Upper lobe of left lung (tissue), 4 donors: Measurements from ENCODE around the gene ZNF8.

ENCODE experiments used
- CTCF ChIP-seq, 6 experiments: fragments of 450-650 bp in 4 of 6; fragments of 200-600 bp in 2 of 6; sonication (generic) in 2 of 6; IDR thresholded peaks; one replicate each; pipeline ENCODE4 v1.5.1; 2016 to 2019; ENCODE audit warnings: antibody characterized with exemption in 6 of 6
- EP300 ChIP-seq, 4 donors: sonication (generic); formaldehyde crosslinking; IDR thresholded peaks; one replicate each; pipeline ENCODE4 v1.5.1; 2017; ENCODE audit warnings: antibody characterized with exemption in 4 of 4, control low read depth in 2 of 4
- POLR2A ChIP-seq, 4 donors: fragments of 450-650 bp; IDR thresholded peaks; one replicate each; pipeline ENCODE4 v1.5.1; 2016 to 2017; ENCODE audit warnings: antibody characterized with exemption in 4 of 4, mild to moderate bottlenecking in 2 of 4
- POLR2AphosphoS5 ChIP-seq, 2 donors: sonication (generic); formaldehyde crosslinking; IDR thresholded peaks; one replicate each; pipeline ENCODE4 v1.5.1; 2017; ENCODE audit warnings: antibody characterized with exemption in 2 of 2

GRCh38 chr19:58334691-58335249 is 56.0 kb downstream of the ZNF8 start:
- TF ChIP-seq CTCF (IDR thresholded peaks at IDR 0.05) (no peak), POLR2A (IDR thresholded peaks at IDR 0.05) (no peak), POLR2AphosphoS5 (IDR thresholded peaks at IDR 0.05) (no peak), EP300 (IDR thresholded peaks at IDR 0.05) (no peak)
